Measurements from ENCODE around the gene CELF4. TPM values are rescaled to one million over a fixed set of nuclear protein-coding genes. Genes with fewer than 3 reads are reported as not detected.

CELF4 gene
- total and polyA plus RNA-seq, 2 of the 4 experiments (the other 2 are of a cell fraction): not detected

- no peak overlapping the region for H3K9ac ChIP-seq (ENCODE audit: low read depth, low read length)
- no peak overlapping the region for H3K27ac ChIP-seq (ENCODE audit: insufficient read depth, low read length)
- peaks cover 10% of the 10 kb centered on the region for H3K27me3 ChIP-seq (ENCODE audit: control insufficient read depth, insufficient read depth, low read length)
- TF ChIP-seq RCOR1 (IDR thresholded peaks at IDR 0.05; ENCODE audit: insufficient replicate concordance, low read length) (no peak), MAZ (IDR thresholded peaks at IDR 0.05; ENCODE audit: borderline replicate concordance, low read depth, low read length) (no peak), BHLHE40 (IDR thresholded peaks at IDR 0.05; ENCODE audit: low read depth, low read length) (no peak), RFX5 (IDR thresholded peaks at IDR 0.05; ENCODE audit: low read depth, low read length) (no peak), MAFK (IDR thresholded peaks at IDR 0.05; ENCODE audit: low read depth, low read length) (no peak), CEBPB (IDR thresholded peaks at IDR 0.05; ENCODE audit: low read depth, low read length) (no peak), POLR2A (IDR thresholded peaks at IDR 0.05; ENCODE audit: low read depth, low read length) (no peak), SMC3 (IDR thresholded peaks at IDR 0.05; ENCODE audit: low read depth, low read length) (no peak), RAD21 (IDR thresholded peaks at IDR 0.05; ENCODE audit: low read length) (no peak), ELK1 (IDR thresholded peaks at IDR 0.05; ENCODE audit: borderline replicate concordance, low read depth, low read length) (no peak), CHD1 (IDR thresholded peaks at IDR 0.05; ENCODE audit: low read depth, low read length) (no peak), CTCF (conservative IDR thresholded peaks at IDR 0.05; ENCODE audit: low read depth, low read length) (no peak), MXI1 (IDR thresholded peaks at IDR 0.05; ENCODE audit: borderline replicate concordance, low read depth, low read length) (no peak), FOS (IDR thresholded peaks at IDR 0.05; ENCODE audit: low read depth, low read length) (no peak), NFE2L2 (IDR thresholded peaks at IDR 0.05; ENCODE audit: low read depth, low read length) (no peak), USF2 (IDR thresholded peaks at IDR 0.05; ENCODE audit: low read depth, low read length) (no peak)
- no peak overlapping the region for H2BK5ac ChIP-seq (ENCODE audit: low read depth, low read length, poor library complexity, severe bottlenecking)
- H4K5ac ChIP-seq (ENCODE audit: low read depth, low read length): no peak overlapping the region
- no peak overlapping the region for H3K18ac ChIP-seq (ENCODE audit: low read depth, low read length)
- H3K9me1 ChIP-seq (ENCODE audit: insufficient read depth, low read length): peaks cover 3% of the 10 kb centered on the region; the same call in 1 of the 2 replicates
- 29% methylated on average over 1 of the region's 8 CpGs; no CpG with 5 or more reads in 1 of the 2 experiments for WGBS, 2 experiments (ENCODE audit: extremely low coverage in 2 of 2, insufficient read length in 1 of 2)
- no peak overlapping the region for H4K91ac ChIP-seq (ENCODE audit: insufficient read depth, low read depth, low read length)
- no peak overlapping the region for H4K8ac ChIP-seq (ENCODE audit: low read depth in 2 of 2, low read length in 2 of 2)
- no peaks in the 10 kb centered on the region for H3K9me3 ChIP-seq (ENCODE audit: control insufficient read depth, insufficient read depth, low read length)
- no peak overlapping the region for H3K4me2 ChIP-seq (ENCODE audit: low read depth, low read length)
- H2BK20ac ChIP-seq (ENCODE audit: low read depth, low read length): no peak overlapping the region
- H3K56ac ChIP-seq (ENCODE audit: extremely low read depth, insufficient read depth, low read length): no peak overlapping the region
- no peak for DNase-seq
- H3K14ac ChIP-seq (replicated peaks; ENCODE audit: low read depth, low read length): no peak overlapping the region
- intact Hi-C loops (cut with micrococcal nuclease): no loop called here
- dilution Hi-C loops (cut with HindIII; ENCODE audit: low sequenced_read_pairs, unreplicated experiment): no loop called here
- no peaks in the 10 kb centered on the region for H4K20me1 ChIP-seq (ENCODE audit: insufficient read depth, low read length)
- no peak overlapping the region for H3K23ac ChIP-seq (ENCODE audit: low read depth, low read length)
- H2BK120ac ChIP-seq (ENCODE audit: low read depth, low read length): no peak overlapping the region
- no peak for ATAC-seq (ENCODE audit: low read depth)
- H2AK5ac ChIP-seq (ENCODE audit: low read depth, low read length): no peak overlapping the region
- POLR2A ChIA-PET (ENCODE audit: unreplicated experiment): no interaction called here
- H3K4me3 ChIP-seq (ENCODE audit: insufficient read depth, low read depth, low read length): no peak overlapping the region
- in situ Hi-C loops (cut with MboI; ENCODE audit: low sequenced_read_pairs): no loop called here
- H2BK15ac ChIP-seq (ENCODE audit: low read depth, low read length): no peak overlapping the region
- H3K36me3 ChIP-seq (ENCODE audit: control insufficient read depth, insufficient read depth, low read length): no peaks in the 10 kb centered on the region
- no peak overlapping the region for H2AFZ ChIP-seq (replicated peaks; ENCODE audit: low read length, poor library complexity)
- BruUV-seq (replicated peaks): no TSS peak
- no peaks in the 10 kb centered on the region for H3K4me1 ChIP-seq (ENCODE audit: control insufficient read depth, insufficient read depth, low read length)
- no peak overlapping the region for H3K4ac ChIP-seq (ENCODE audit: low read depth, low read length)
- no peak overlapping the region for H2AK9ac ChIP-seq (replicated peaks; ENCODE audit: low read depth, low read length, poor library complexity)
- CTCF ChIA-PET: no interaction called here
- H3K79me1 ChIP-seq (ENCODE audit: low read depth in 1 of 2, low read length in 2 of 2): no peaks in the 10 kb centered on the region
These were observed 303.6 kb downstream of the CELF4 start for GRCh38 chr18:37261988-37262387.
